ENCODE data around the gene TSR2. TPM values are rescaled to one million over a fixed set of nuclear protein-coding genes. Genes with fewer than 3 reads are reported as not detected.

TSR2 gene
- total RNA-seq, 4 donors from 2014 or later = 30.4 to 39.5 (median 34.7) TPM

GRCh38 chrX:54473993-54474859 is 34.0 kb downstream of the TSR2 start:
- WGBS, 2 donors (ENCODE audit: low coverage in 1 of 2) = 62 to 67% methylated on average over 2 to 3 of the region's 10 CpGs
- no peak overlapping the region for H3K4me3 ChIP-seq
- peak; percentile 26 for ATAC-seq
- no peaks in the 10 kb centered on the region for H3K9me3 ChIP-seq
- H3K27ac ChIP-seq = no peak overlapping the region
- H3K36me3 ChIP-seq = peaks cover 0 to 14% of the 10 kb centered on the region in 2 donors
- TF ChIP-seq CTCF (IDR thresholded peaks at IDR 0.05) (no peak), EP300 (IDR thresholded peaks at IDR 0.05) (no peak), POLR2AphosphoS5 (IDR thresholded peaks at IDR 0.05) (no peak), POLR2A (IDR thresholded peaks at IDR 0.05) (no peak)
- no peaks in the 10 kb centered on the region for H3K27me3 ChIP-seq
- peaks cover 0 to 9% (median 0%) of the 10 kb centered on the region in 3 donors for H3K4me1 ChIP-seq

- Histone ChIP-seq H3K9me3 (no peaks in the 10 kb centered on the region), H3K4me3 (no peak overlapping the region), H3K36me3 (no peaks in the 10 kb centered on the region), H3K4me1 (peaks cover 0 to 45% (median 0%) of the 10 kb centered on the region in 3 donors), H3K27ac (peak overlapping the region in 2 of 4 donors; percentile 24 to 30), H3K27me3 (no peaks in the 10 kb centered on the region)
- no peak for TF ChIP-seq EP300 (IDR thresholded peaks at IDR 0.05)
- TF ChIP-seq POLR2AphosphoS5 (IDR thresholded peaks at IDR 0.05) = no peak
- no peak for TF ChIP-seq POLR2A (IDR thresholded peaks at IDR 0.05)
- TF ChIP-seq CTCF (IDR thresholded peaks at IDR 0.05) = no peak
- no peak for ATAC-seq
- WGBS, 2 donors (ENCODE audit: low coverage in 1 of 2) = 23 to 100% methylated on average over 1 to 2 of the region's 9 CpGs
Observed at GRCh38 chrX:54479136-54480111, 39.2 kb downstream of the TSR2 start.

GRCh38 chrX:54482839-54483593 is 42.8 kb downstream of the TSR2 start:
- H3K27ac ChIP-seq = peak overlapping the region in 3 of 4 donors; percentile 66 to 73 (median 73)
- ATAC-seq = no peak
- TF ChIP-seq POLR2A (IDR thresholded peaks at IDR 0.05) (no peak), EP300 (IDR thresholded peaks at IDR 0.05) (no peak), POLR2AphosphoS5 (IDR thresholded peaks at IDR 0.05) (no peak), CTCF (IDR thresholded peaks at IDR 0.05) (no peak)
- no peaks in the 10 kb centered on the region for H3K36me3 ChIP-seq
- no peaks in the 10 kb centered on the region for H3K27me3 ChIP-seq
- peak overlapping the region; percentile 12 to 37 for H3K4me3 ChIP-seq
- H3K4me1 ChIP-seq = peaks cover 0 to 52% (median 0%) of the 10 kb centered on the region in 3 donors
- H3K9me3 ChIP-seq = no peaks in the 10 kb centered on the region
- WGBS, 2 donors (ENCODE audit: low coverage in 1 of 2) = 0 to 40% methylated on average over 1 to 3 of the region's 21 CpGs

GRCh38 chrX:54483946-54484345 is 43.7 kb downstream of the TSR2 start:
- no peaks in the 10 kb centered on the region for H3K9me3 ChIP-seq
- H3K27ac ChIP-seq = peak overlapping the region in 3 of 4 donors; percentile 66 to 73 (median 73)
- no peaks in the 10 kb centered on the region for H3K27me3 ChIP-seq
- H3K4me3 ChIP-seq = peak overlapping the region in 1 of 2 donors; percentile 37
- no peak for ATAC-seq
- WGBS, 2 donors (ENCODE audit: low coverage in 1 of 2) = 50 to 56% methylated on average over 1 to 7 of the region's 9 CpGs
- TF ChIP-seq EP300 (IDR thresholded peaks at IDR 0.05) = no peak
- TF ChIP-seq CTCF (IDR thresholded peaks at IDR 0.05) = no peak
- no peak for TF ChIP-seq POLR2AphosphoS5 (IDR thresholded peaks at IDR 0.05)
- TF ChIP-seq POLR2A (IDR thresholded peaks at IDR 0.05) = no peak
- no peaks in the 10 kb centered on the region for H3K36me3 ChIP-seq
- H3K4me1 ChIP-seq = peaks cover 0 to 46% (median 0%) of the 10 kb centered on the region in 3 donors

All from gastroesophageal sphincter (tissue), 4 donors.